Keratinocyte (primary cell): ENCODE data around the gene KDM4B. TPM values are rescaled to one million over a fixed set of nuclear protein-coding genes. Genes with fewer than 3 reads are reported as not detected.
A peak's percentile ranks its signal among the peaks of the same experiment; 100 is the strongest.

ENCODE experiments used
- DNase-seq: peaks from one replicate; pipeline ENCODE4 v3.0.0-alpha.2; 2011; ENCODE audit warnings: low read depth, missing footprints, low spot score
- FAIRE-seq: peaks from 2 replicates; lab custom pipeline; 2011; peaks lifted over from hg19 to GRCh38; lab: Jason Lieb, UNC
- H2AFZ ChIP-seq: 2 replicates; pipeline ENCODE4 v1.6.0; 2012; ENCODE audit warnings: low read length, control low read depth, inconsistent platforms; ENCODE audit not compliant: control insufficient read depth
- H3K27ac ChIP-seq: 2 replicates; pipeline ENCODE4 v1.5.1; 2011; ENCODE audit warnings: low read length; ENCODE audit not compliant: control insufficient read depth, insufficient read depth
- H3K27me3 ChIP-seq: 3 replicates; pipeline ENCODE4 v1.6.0; 2011; ENCODE audit warnings: low read length; ENCODE audit not compliant: control insufficient read depth, insufficient read depth; ENCODE audit errors: extremely low read depth
- H3K36me3 ChIP-seq, 2 experiments: 2 replicates in 1 of 2; 3 replicates in 1 of 2; pipeline ENCODE4 v1.5.1; 2011; ENCODE audit warnings: low read length in 2 of 2, mild to moderate bottlenecking in 1 of 2; ENCODE audit not compliant: control insufficient read depth in 2 of 2, insufficient read depth in 2 of 2; ENCODE audit errors: extremely low read depth in 1 of 2
- H3K4me1 ChIP-seq: 3 replicates; pipeline ENCODE4 v1.5.1; 2011; ENCODE audit warnings: low read length; ENCODE audit not compliant: control insufficient read depth, insufficient read depth; ENCODE audit errors: extremely low read depth
- H3K4me2 ChIP-seq: 3 replicates; pipeline ENCODE4 v1.6.0; 2011; ENCODE audit warnings: low read depth, low read length; ENCODE audit not compliant: control insufficient read depth, insufficient read depth; ENCODE audit errors: extremely low read depth
- H3K4me3 ChIP-seq, 3 experiments: fragments of 200-600 bp in 1 of 3; sonication (generic) in 1 of 3; 2 replicates in 2 of 3; 3 replicates in 1 of 3; pipeline ENCODE4 v1.5.1; 2011 to 2016; ENCODE audit warnings: low read length in 3 of 3, mild to moderate bottlenecking in 3 of 3, control low read depth in 2 of 3, inconsistent platforms in 1 of 3, low read depth in 1 of 3, mixed read lengths in 1 of 3, mixed run types in 1 of 3, moderate library complexity in 1 of 3; ENCODE audit not compliant: control insufficient read depth in 2 of 3, insufficient read depth in 2 of 3; ENCODE audit errors: extremely low read depth in 1 of 3
- H3K79me2 ChIP-seq: 2 replicates; pipeline ENCODE4 v1.6.0; 2012; ENCODE audit warnings: low read length; ENCODE audit not compliant: control insufficient read depth, insufficient read depth
- H3K9ac ChIP-seq: 3 replicates; pipeline ENCODE4 v1.6.0; 2011; ENCODE audit warnings: low read length; ENCODE audit not compliant: control insufficient read depth, insufficient read depth; ENCODE audit errors: extremely low read depth
- H3K9me1 ChIP-seq: 3 replicates; pipeline ENCODE4 v1.6.0; 2011; ENCODE audit warnings: low read length; ENCODE audit not compliant: control insufficient read depth, insufficient read depth; ENCODE audit errors: extremely low read depth
- H3K9me3 ChIP-seq: 2 replicates; pipeline ENCODE4 v1.5.1; 2012; ENCODE audit warnings: low read depth, low read length; ENCODE audit not compliant: control insufficient read depth
- H4K20me1 ChIP-seq: 3 replicates; pipeline ENCODE4 v1.6.0; 2011; ENCODE audit warnings: low read length; ENCODE audit not compliant: control insufficient read depth, insufficient read depth; ENCODE audit errors: extremely low read depth
- CTCF ChIP-seq, 3 experiments: IDR thresholded peaks in 1 of 3; conservative IDR thresholded peaks in 1 of 3; optimal IDR thresholded peaks in 1 of 3; 2 replicates in 2 of 3; 3 replicates in 1 of 3; pipeline versions ENCODE3 to v1.5.1; 2011; ENCODE audit warnings: low read length in 3 of 3, mild to moderate bottlenecking in 3 of 3, moderate library complexity in 2 of 3, control low read depth in 1 of 3, inconsistent platforms in 1 of 3; ENCODE audit not compliant: insufficient read depth in 2 of 3; ENCODE audit errors: extremely low read depth in 1 of 3
- EZH2 ChIP-seq: IDR thresholded peaks from one replicate; pipeline ENCODE4 v1.6.1; 2012; ENCODE audit warnings: inconsistent platforms, mild to moderate bottlenecking, low read length, moderate library complexity
- dilution Hi-C: fragments of 300-500 bp; cut with MboI; formaldehyde crosslinking; loops from one replicate; pipeline ENCODE4 v1.7.0; 2020; ENCODE audit warnings: low sequenced_read_pairs; ENCODE audit not compliant: extremely low pct_ligation_motif_present
- polyA plus RNA-seq, 5 experiments: library from polyadenylated mRNA; depleted of rRNA in 3 of 5; stranded (reverse) in 3 of 5; stranded (forward) in 1 of 5; unstranded in 1 of 5; fragments of >200 nt; gene quantifications; 1 replicate in 1 of 5; 2 replicates in 3 of 5; 3 replicates in 1 of 5; pipeline versions ENCODE4 v1.2.1 to v1.2.3, GENCODE V29; 2011 to 2012; ENCODE audit warnings: missing spikeins in 2 of 5, low read depth in 1 of 5, low replicate concordance in 1 of 5

KDM4B gene
- polyA plus RNA-seq, 1 donor (not counting 4 experiments of a cell fraction or from before 2014, with no cell fraction given) = 6.2 TPM

- no peaks in the 10 kb centered on the region for H3K4me1 ChIP-seq
- peaks cover 14% of the 10 kb centered on the region for H3K79me2 ChIP-seq
- no peak overlapping the region for H3K27ac ChIP-seq
- no peak overlapping the region for H2AFZ ChIP-seq
- no peak overlapping the region for H3K9ac ChIP-seq
- no peaks in the 10 kb centered on the region for H3K27me3 ChIP-seq
- dilution Hi-C loops = no loop called here
- no peak overlapping the region for H3K4me2 ChIP-seq
- DNase-seq (no peak), FAIRE-seq (peak; percentile 59)
- no peaks in the 10 kb centered on the region for H3K9me3 ChIP-seq
- TF ChIP-seq CTCF (optimal IDR thresholded peaks at IDR 0.05 in 1 of 3, IDR thresholded peaks at IDR 0.05 in 1 of 3, conservative IDR thresholded peaks at IDR 0.05 in 1 of 3; ENCODE audit: extremely low read depth in 1 of 3, insufficient read depth in 2 of 3, low read length in 3 of 3) = no peak
- no peak for TF ChIP-seq EZH2
- H3K4me3 ChIP-seq = no peak overlapping the region
- no peaks in the 10 kb centered on the region for H4K20me1 ChIP-seq
- no peaks in the 10 kb centered on the region for H3K9me1 ChIP-seq
- H3K36me3 ChIP-seq = peaks cover 13 to 45% of the 10 kb centered on the region in 2 experiments
Observed at GRCh38 chr19:4933528-4933927, 35.4 kb upstream of the KDM4B start.

GRCh38 chr19:4935444-4935843 lies 33.5 kb upstream of the KDM4B start:
- TF ChIP-seq EZH2 (no peak), CTCF (optimal IDR thresholded peaks at IDR 0.05 in 1 of 3, IDR thresholded peaks at IDR 0.05 in 1 of 3, conservative IDR thresholded peaks at IDR 0.05 in 1 of 3; ENCODE audit: extremely low read depth in 1 of 3, insufficient read depth in 2 of 3, low read length in 3 of 3) (no peak)
- no peaks in the 10 kb centered on the region for H3K9me3 ChIP-seq
- no peak overlapping the region for H3K4me3 ChIP-seq
- H3K9ac ChIP-seq = no peak overlapping the region
- H4K20me1 ChIP-seq = no peaks in the 10 kb centered on the region
- H3K4me2 ChIP-seq = no peak overlapping the region
- H2AFZ ChIP-seq = no peak overlapping the region
- H3K36me3 ChIP-seq = peaks cover 8 to 36% of the 10 kb centered on the region in 2 experiments
- dilution Hi-C loops = no loop called here
- peaks cover 10% of the 10 kb centered on the region for H3K79me2 ChIP-seq
- H3K4me1 ChIP-seq = no peaks in the 10 kb centered on the region
- H3K9me1 ChIP-seq = no peaks in the 10 kb centered on the region
- no peak overlapping the region for H3K27ac ChIP-seq
- no peak for FAIRE-seq
- no peak for DNase-seq
- no peaks in the 10 kb centered on the region for H3K27me3 ChIP-seq
